CD8-positive, alpha-beta memory T cell (primary cell): ENCODE measurements around the gene RGS9. TPM values are rescaled to one million over a fixed set of nuclear protein-coding genes. Genes with fewer than 3 reads are reported as not detected.

Experiments used
- CTCF ChIA-PET: fragments of 350-600 bp; sonication (Branson Sonifier 250); formaldehyde crosslinking; loops from one replicate; lab custom pipeline; 2021; ENCODE audit warnings: antibody characterized with exemption; lab: Charles Lee
- POLR2A ChIA-PET: fragments of 350-600 bp; sonication (Branson Sonifier 250); formaldehyde crosslinking; loops from one replicate; lab custom pipeline; 2021; ENCODE audit warnings: antibody characterized with exemption; lab: Charles Lee
- DNase-seq, 5 donors: peaks; one replicate each; pipeline versions ENCODE4 v3.0.0 to v3.0.0-alpha.2; 2020 to 2022; ENCODE audit warnings: mixed read lengths in 1 of 5
- H3K27ac ChIP-seq: one replicate; pipeline ENCODE4 v1.7.0; 2013; ENCODE audit warnings: low read depth, mild to moderate bottlenecking, low read length, moderate library complexity
- H3K27me3 ChIP-seq: 2 replicates; pipeline ENCODE4 v1.7.0; 2013; ENCODE audit warnings: low read length, mild to moderate bottlenecking; ENCODE audit not compliant: insufficient read depth, poor library complexity, severe bottlenecking
- H3K36me3 ChIP-seq: 2 replicates; pipeline ENCODE4 v1.7.0; 2013; ENCODE audit warnings: mild to moderate bottlenecking, low read length, moderate library complexity; ENCODE audit not compliant: insufficient read depth
- H3K4me1 ChIP-seq: 2 replicates; pipeline ENCODE4 v1.7.0; 2013; ENCODE audit warnings: mild to moderate bottlenecking, low read length, moderate library complexity; ENCODE audit not compliant: insufficient read depth
- H3K4me3 ChIP-seq: 2 replicates; pipeline ENCODE4 v1.7.0; 2013; ENCODE audit warnings: mild to moderate bottlenecking, low read length
- H3K9me3 ChIP-seq: 2 replicates; pipeline ENCODE4 v1.7.0; 2013; ENCODE audit warnings: mild to moderate bottlenecking, low read length
- H3K27ac Mint-ChIP-seq, 8 donors: one replicate each; pipeline ENCODE4 v1.8.0; 2020 to 2021; ENCODE audit warnings: mixed read lengths in 8 of 8, mild to moderate bottlenecking in 6 of 8, inconsistent platforms in 3 of 8, moderate library complexity in 3 of 8
- H3K27me3 Mint-ChIP-seq, 2 donors: one replicate each; pipeline ENCODE4 v1.8.0; 2020 to 2021; ENCODE audit warnings: mixed read lengths in 2 of 2, mild to moderate bottlenecking in 1 of 2, moderate library complexity in 1 of 2
- H3K36me3 Mint-ChIP-seq, 3 donors: one replicate each; pipeline ENCODE4 v1.8.0; 2020 to 2021; ENCODE audit warnings: mixed read lengths in 3 of 3, inconsistent platforms in 1 of 3, mild to moderate bottlenecking in 1 of 3
- H3K4me1 Mint-ChIP-seq, 3 donors: one replicate each; pipeline ENCODE4 v1.8.0; 2020 to 2021; ENCODE audit warnings: mixed read lengths in 3 of 3, inconsistent platforms in 1 of 3, mild to moderate bottlenecking in 1 of 3
- H3K4me3 Mint-ChIP-seq, 7 donors: one replicate each; pipeline ENCODE4 v1.8.0; 2020 to 2021; ENCODE audit warnings: mixed read lengths in 7 of 7, mild to moderate bottlenecking in 6 of 7, moderate library complexity in 4 of 7, inconsistent platforms in 2 of 7
- H3K9me3 Mint-ChIP-seq, 5 donors: one replicate each; pipeline ENCODE4 v1.8.0; 2020 to 2022; ENCODE audit warnings: mixed read lengths in 5 of 5, mild to moderate bottlenecking in 3 of 5, moderate library complexity in 2 of 5, inconsistent platforms in 1 of 5
- polyA plus RNA-seq: library from polyadenylated mRNA; unstranded; fragments of 300-500 nt; fragmentation: Illumina TruSeq; gene quantifications from one replicate; pipeline ENCODE4 v1.2.3, GENCODE V29; 2021
- total RNA-seq, 2 experiments: library from RNA; stranded (reverse); gene quantifications; one replicate each; pipeline ENCODE4 v1.2.3, GENCODE V29; 2021

The RGS9 gene
- total and polyA plus RNA-seq, 3 experiments from 2014 or later: 1.4 to 8.9 (median 2.6) TPM

DNA sequence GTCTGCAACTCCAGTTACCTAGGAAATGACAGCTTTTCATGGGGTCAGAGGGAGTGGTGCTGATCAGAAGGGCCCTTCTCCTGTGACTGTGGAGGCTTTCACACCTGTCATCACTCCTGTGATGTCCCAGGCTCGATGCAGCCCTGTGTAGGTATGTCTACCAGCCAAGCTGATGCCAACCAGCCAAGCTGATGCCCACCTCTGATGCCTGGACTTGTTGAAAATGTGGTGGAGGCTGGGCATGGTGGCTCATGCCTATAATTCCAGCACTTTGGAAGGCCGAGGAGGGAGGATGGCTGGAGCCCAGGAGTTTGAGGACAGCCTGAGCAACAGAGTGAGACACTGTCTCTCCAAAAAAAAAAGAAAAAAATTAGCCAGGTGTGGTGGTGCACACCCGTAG lies 33.7 kb upstream of the RGS9 start:
- H3K27ac Mint-ChIP-seq: no peak overlapping the region
- H3K36me3 Mint-ChIP-seq: no peaks in the 10 kb centered on the region
- ChIA-PET CTCF (interaction anchor here (1.7 kb wide), 1 partner anchor 184 kb away, joined by 5 read pairs; the partner anchor contains the start of gene LRRC37A3), POLR2A (interaction anchor here (0.6 kb wide), 1 partner anchor 138 kb away, joined by 7 read pairs; no protein-coding TSS in a partner anchor)
- DNase-seq: no peak
- H3K9me3 Mint-ChIP-seq: no peaks in the 10 kb centered on the region
- H3K9me3 ChIP-seq: no peaks in the 10 kb centered on the region
- no peak overlapping the region for H3K4me3 Mint-ChIP-seq
- no peak overlapping the region for H3K27ac ChIP-seq
- peaks cover 4 to 10% of the 10 kb centered on the region in 2 donors for H3K27me3 Mint-ChIP-seq
- H3K4me1 ChIP-seq: peaks cover 11% of the 10 kb centered on the region
- H3K4me3 ChIP-seq: no peak overlapping the region
- H3K27me3 ChIP-seq: no peaks in the 10 kb centered on the region
- peaks cover 11 to 20% (median 12%) of the 10 kb centered on the region in 3 donors for H3K4me1 Mint-ChIP-seq
- no peaks in the 10 kb centered on the region for H3K36me3 ChIP-seq

DNA sequence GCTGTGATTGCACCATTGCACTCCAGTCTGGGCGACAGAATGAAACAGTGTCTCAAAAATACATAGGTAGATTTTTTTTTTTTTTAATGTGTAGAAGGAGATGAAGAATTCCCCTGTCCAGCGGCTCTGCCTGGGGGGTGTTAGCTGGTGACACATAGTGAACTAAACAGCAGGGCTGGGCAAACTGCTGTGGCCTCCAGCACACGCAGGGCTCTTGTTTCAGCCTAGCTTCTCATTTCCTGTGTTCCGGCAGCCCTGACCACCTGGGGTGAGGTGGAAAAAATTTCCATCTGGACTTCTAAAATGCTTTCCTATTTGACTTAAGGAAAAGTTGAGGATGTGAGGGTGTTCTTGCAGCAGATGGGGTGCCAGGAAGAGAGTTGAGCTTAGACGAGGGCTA lies 33.3 kb upstream of the RGS9 start:
- Histone ChIP-seq H3K27ac (no peak overlapping the region), H3K4me1 (peaks cover 11% of the 10 kb centered on the region), H3K9me3 (no peaks in the 10 kb centered on the region), H3K4me3 (no peak overlapping the region), H3K36me3 (no peaks in the 10 kb centered on the region), H3K27me3 (no peaks in the 10 kb centered on the region)
- peaks cover 11 to 20% (median 12%) of the 10 kb centered on the region in 3 donors for H3K4me1 Mint-ChIP-seq
- no peak for DNase-seq
- peak overlapping the region in 1 of 7 donors; percentile 54 for H3K4me3 Mint-ChIP-seq
- ChIA-PET CTCF (no interaction called here), POLR2A (interaction anchor here (0.6 kb wide), 1 partner anchor 138 kb away, joined by 7 read pairs; no protein-coding TSS in a partner anchor)
- no peaks in the 10 kb centered on the region for H3K9me3 Mint-ChIP-seq
- H3K27ac Mint-ChIP-seq: peak overlapping the region in 1 of 8 donors; percentile 20
- no peaks in the 10 kb centered on the region for H3K36me3 Mint-ChIP-seq
- H3K27me3 Mint-ChIP-seq: peaks cover 4 to 10% of the 10 kb centered on the region in 2 donors

DNA sequence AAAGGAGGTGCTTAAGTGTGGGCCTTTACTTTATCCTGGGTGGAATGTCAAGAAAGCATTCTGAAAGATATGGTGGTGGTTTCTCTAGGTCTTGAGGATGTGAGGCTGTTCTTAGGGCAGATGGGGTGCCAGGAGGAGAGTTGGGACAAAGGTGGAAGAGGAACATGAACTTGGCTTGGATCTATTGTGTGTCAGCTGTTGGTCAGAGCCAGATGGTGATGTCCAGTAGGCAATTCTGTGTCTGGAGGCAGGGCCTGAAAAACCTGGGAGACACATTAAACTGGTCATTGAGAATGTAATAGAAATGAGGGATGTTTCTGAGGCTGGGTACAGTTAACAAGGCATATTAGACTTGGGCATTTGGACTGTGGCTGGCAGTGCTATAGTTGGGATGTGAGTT lies 32.6 kb upstream of the RGS9 start:
- no peak overlapping the region for H3K27ac ChIP-seq
- no peaks in the 10 kb centered on the region for H3K36me3 ChIP-seq
- H3K4me1 ChIP-seq: peaks cover 11% of the 10 kb centered on the region
- Mint-ChIP-seq H3K36me3 (no peaks in the 10 kb centered on the region), H3K9me3 (no peaks in the 10 kb centered on the region), H3K27me3 (peaks cover 4 to 10% of the 10 kb centered on the region in 2 donors), H3K4me3 (peak overlapping the region in 1 of 7 donors; percentile 54), H3K4me1 (peaks cover 8 to 15% (median 10%) of the 10 kb centered on the region in 3 donors), H3K27ac (peak overlapping the region in 2 of 8 donors; percentile 20 to 52)
- no peaks in the 10 kb centered on the region for H3K27me3 ChIP-seq
- DNase-seq: no peak
- H3K9me3 ChIP-seq: no peaks in the 10 kb centered on the region
- POLR2A ChIA-PET: no interaction called here
- H3K4me3 ChIP-seq: no peak overlapping the region
- CTCF ChIA-PET: no interaction called here

DNA sequence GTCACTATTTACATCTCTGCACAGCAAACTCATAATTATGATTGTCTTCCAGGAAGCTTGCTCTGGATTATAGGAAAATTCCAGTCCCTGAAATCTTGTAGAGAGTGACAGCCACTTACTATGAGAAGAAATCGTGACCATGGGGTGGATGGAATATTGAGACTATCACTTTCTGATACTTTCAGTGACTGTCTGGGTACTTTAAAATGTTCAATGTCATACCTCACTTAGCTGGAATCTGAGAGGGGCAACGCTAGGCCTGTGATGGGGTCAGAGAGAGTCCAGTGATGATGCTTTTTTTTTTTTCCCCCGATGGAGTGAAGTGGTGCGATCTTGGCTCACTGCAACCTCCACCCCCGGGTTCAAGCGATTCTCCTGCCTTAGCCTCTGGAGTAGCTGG lies 32.2 kb upstream of the RGS9 start:
- DNase-seq: no peak
- H3K4me1 ChIP-seq: peaks cover 8% of the 10 kb centered on the region
- H3K27ac Mint-ChIP-seq: peak overlapping the region in 1 of 8 donors; percentile 20
- no peaks in the 10 kb centered on the region for H3K36me3 Mint-ChIP-seq
- POLR2A ChIA-PET: no interaction called here
- H3K36me3 ChIP-seq: no peaks in the 10 kb centered on the region
- H3K27me3 Mint-ChIP-seq: peaks cover 4 to 10% of the 10 kb centered on the region in 2 donors
- CTCF ChIA-PET: no interaction called here
- no peaks in the 10 kb centered on the region for H3K9me3 ChIP-seq
- H3K4me3 ChIP-seq: no peak overlapping the region
- no peaks in the 10 kb centered on the region for H3K27me3 ChIP-seq
- no peak overlapping the region for H3K27ac ChIP-seq
- H3K4me1 Mint-ChIP-seq: peaks cover 3 to 11% (median 7%) of the 10 kb centered on the region in 3 donors
- no peaks in the 10 kb centered on the region for H3K9me3 Mint-ChIP-seq
- peak overlapping the region in 1 of 7 donors; percentile 5 for H3K4me3 Mint-ChIP-seq

DNA sequence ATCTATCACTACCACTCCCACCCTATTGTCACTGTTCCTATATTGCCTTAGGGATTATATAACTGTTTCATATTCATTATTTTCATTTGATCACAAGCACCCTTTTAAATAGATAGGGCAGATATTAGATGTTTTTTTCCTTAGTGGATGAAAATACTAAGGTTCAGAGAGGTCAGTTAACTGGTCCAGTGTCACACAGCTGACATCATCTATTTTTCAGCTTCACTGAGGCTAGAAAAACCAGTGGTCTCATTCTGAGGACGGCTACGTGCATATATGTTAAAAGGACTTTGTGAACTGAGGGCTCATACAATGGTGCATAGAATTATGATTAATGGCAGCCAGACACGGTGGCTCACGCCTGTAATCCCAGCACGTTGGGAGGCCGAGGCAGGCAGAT lies 29.0 kb upstream of the RGS9 start:
- ChIA-PET POLR2A (no interaction called here), CTCF (no interaction called here)
- DNase-seq: no peak
- H3K36me3 ChIP-seq: no peaks in the 10 kb centered on the region
- peaks cover 0 to under 1% (median 0%) of the 10 kb centered on the region in 3 donors for H3K4me1 Mint-ChIP-seq
- H3K9me3 ChIP-seq: no peaks in the 10 kb centered on the region
- no peak overlapping the region for H3K27ac Mint-ChIP-seq
- no peak overlapping the region for H3K4me3 ChIP-seq
- peaks cover 7 to 10% of the 10 kb centered on the region in 2 donors for H3K27me3 Mint-ChIP-seq
- no peaks in the 10 kb centered on the region for H3K9me3 Mint-ChIP-seq
- no peak overlapping the region for H3K4me3 Mint-ChIP-seq
- H3K27ac ChIP-seq: no peak overlapping the region
- no peaks in the 10 kb centered on the region for H3K27me3 ChIP-seq
- no peaks in the 10 kb centered on the region for H3K4me1 ChIP-seq
- H3K36me3 Mint-ChIP-seq: no peaks in the 10 kb centered on the region

DNA sequence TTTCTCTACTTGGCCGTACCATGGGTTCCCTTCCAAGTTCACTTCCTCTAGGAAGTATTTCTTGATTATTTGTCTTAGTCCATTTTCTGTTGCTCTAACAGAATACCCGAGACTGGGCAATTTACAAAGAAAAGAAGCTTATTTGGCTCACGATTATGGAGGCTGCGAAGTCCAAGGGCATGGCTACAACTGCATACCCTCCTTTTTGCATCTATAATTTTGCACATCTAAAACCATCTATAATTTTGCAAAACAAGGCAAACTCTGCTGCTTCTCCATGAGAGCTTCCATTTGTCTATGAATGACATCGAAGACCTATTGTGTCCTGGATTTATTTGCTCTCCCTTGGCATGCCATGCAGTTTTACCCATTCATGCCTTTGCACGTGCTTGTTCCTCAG lies 27.6 kb upstream of the RGS9 start:
- Mint-ChIP-seq H3K4me3 (no peak overlapping the region), H3K4me1 (no peaks in the 10 kb centered on the region), H3K9me3 (no peaks in the 10 kb centered on the region), H3K27me3 (peaks cover 7 to 10% of the 10 kb centered on the region in 2 donors), H3K27ac (no peak overlapping the region), H3K36me3 (no peaks in the 10 kb centered on the region)
- no peak for DNase-seq
- Histone ChIP-seq H3K4me3 (no peak overlapping the region), H3K27ac (no peak overlapping the region), H3K9me3 (no peaks in the 10 kb centered on the region), H3K36me3 (no peaks in the 10 kb centered on the region), H3K27me3 (no peaks in the 10 kb centered on the region), H3K4me1 (no peaks in the 10 kb centered on the region)
- POLR2A ChIA-PET: no interaction called here
- CTCF ChIA-PET: interaction anchor here (0.8 kb wide), 1 partner anchor 9 kb away, joined by 3 read pairs; no protein-coding TSS in a partner anchor

DNA sequence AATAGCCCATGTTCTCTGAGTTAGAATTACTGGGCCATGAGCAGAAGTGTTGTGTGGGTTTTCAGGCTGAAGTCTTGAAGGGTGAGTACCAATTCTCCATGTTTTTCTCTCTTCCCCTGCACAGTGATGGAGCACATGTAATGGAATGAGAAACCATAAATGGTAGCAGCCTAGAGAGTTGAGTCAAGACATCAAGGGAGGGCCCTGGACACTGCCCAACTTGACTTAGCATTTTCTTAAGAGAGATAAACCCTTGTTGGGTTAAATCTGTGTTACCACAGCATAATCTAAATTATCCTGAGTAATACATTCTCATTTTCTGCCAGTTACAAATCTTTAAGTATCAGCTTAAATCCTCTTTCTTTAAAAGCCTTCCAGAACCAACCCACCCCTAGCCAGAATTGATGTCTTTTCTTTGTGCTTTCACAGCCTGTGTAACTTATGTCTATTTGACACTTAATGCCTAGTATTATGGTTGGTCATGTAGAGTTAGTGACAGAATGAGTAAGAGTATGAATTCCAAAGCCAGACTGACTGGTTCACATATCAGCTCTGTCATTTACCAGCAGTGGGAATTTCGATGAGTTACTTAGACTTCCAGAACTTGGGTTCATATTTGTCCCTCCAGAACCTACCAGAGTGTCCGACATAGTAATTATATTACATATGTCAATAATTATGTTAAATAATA lies 27.0 kb upstream of the RGS9 start:
- H3K27me3 Mint-ChIP-seq: peaks cover 7 to 10% of the 10 kb centered on the region in 2 donors
- H3K9me3 Mint-ChIP-seq: no peaks in the 10 kb centered on the region
- H3K4me3 ChIP-seq: no peak overlapping the region
- no peak overlapping the region for H3K4me3 Mint-ChIP-seq
- no peak overlapping the region for H3K27ac Mint-ChIP-seq
- no peaks in the 10 kb centered on the region for H3K27me3 ChIP-seq
- CTCF ChIA-PET: interaction anchor here (0.8 kb wide), 1 partner anchor 9 kb away, joined by 3 read pairs; no protein-coding TSS in a partner anchor
- H3K4me1 ChIP-seq: no peaks in the 10 kb centered on the region
- H3K9me3 ChIP-seq: no peaks in the 10 kb centered on the region
- no peaks in the 10 kb centered on the region for H3K36me3 ChIP-seq
- DNase-seq: no peak
- no peaks in the 10 kb centered on the region for H3K36me3 Mint-ChIP-seq
- POLR2A ChIA-PET: no interaction called here
- no peak overlapping the region for H3K27ac ChIP-seq
- no peaks in the 10 kb centered on the region for H3K4me1 Mint-ChIP-seq

DNA sequence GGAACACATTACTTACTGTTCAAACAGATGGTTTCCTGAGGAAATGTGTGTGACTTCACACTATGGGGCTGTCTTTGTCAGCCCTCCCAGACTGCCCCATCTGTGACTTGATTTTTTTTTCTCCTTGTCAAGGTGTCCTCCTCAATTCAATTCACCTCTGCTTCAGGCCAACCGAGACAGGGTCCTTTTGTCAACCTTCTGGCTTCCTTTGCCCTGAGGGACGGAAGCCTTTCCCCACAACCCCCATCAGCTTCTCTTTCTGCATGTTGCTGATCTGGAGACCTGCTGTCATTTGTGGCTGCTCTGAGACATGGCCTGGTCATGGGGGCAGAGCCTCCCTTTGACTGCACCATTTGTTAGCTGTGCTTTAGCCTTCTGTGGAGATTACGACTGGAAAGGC lies 21.3 kb upstream of the RGS9 start:
- H3K4me1 Mint-ChIP-seq: peaks cover 0 to 7% (median 4%) of the 10 kb centered on the region in 3 donors
- H3K27ac ChIP-seq: no peak overlapping the region
- no peaks in the 10 kb centered on the region for H3K9me3 Mint-ChIP-seq
- H3K36me3 Mint-ChIP-seq: no peaks in the 10 kb centered on the region
- H3K4me3 ChIP-seq: no peak overlapping the region
- H3K4me1 ChIP-seq: no peaks in the 10 kb centered on the region
- H3K27me3 Mint-ChIP-seq: peaks cover 5 to 18% of the 10 kb centered on the region in 2 donors
- peak overlapping the region in 6 of 8 donors; percentile 13 to 82 (median 69) for H3K27ac Mint-ChIP-seq
- DNase-seq: no peak
- H3K4me3 Mint-ChIP-seq: peak overlapping the region in 1 of 7 donors; percentile 60
- ChIA-PET CTCF (no interaction called here), POLR2A (no interaction called here)
- H3K27me3 ChIP-seq: no peaks in the 10 kb centered on the region
- H3K36me3 ChIP-seq: no peaks in the 10 kb centered on the region
- H3K9me3 ChIP-seq: no peaks in the 10 kb centered on the region
